Measurements from ENCODE around the gene HSDL2.
"Not testable (repeated sequence)": the region's sequence is repeated elsewhere in the genome, so short reads cannot be mapped to it uniquely, and the experiment has no call there.

HSDL2 gene

GRCh38 chr9:112501287-112501686 is 121.4 kb downstream of the HSDL2 start:
- no peak for DNase-seq (ENCODE audit: low read depth)

- DNase-seq (ENCODE audit: low read depth), result no peak
Measured at GRCh38 chr9:112502175-112502946, 122.5 kb downstream of the HSDL2 start.

- DNase-seq (ENCODE audit: low read depth), result no peak
Measured at GRCh38 chr9:112503170-112503569, 123.3 kb downstream of the HSDL2 start.

GRCh38 chr9:112505086-112505485 is 125.2 kb downstream of the HSDL2 start:
- DNase-seq (ENCODE audit: low read depth), result no peak

GRCh38 chr9:112505607-112506006 is 125.7 kb downstream of the HSDL2 start:
- DNase-seq (ENCODE audit: low read depth), result no peak

- DNase-seq (ENCODE audit: low read depth), result no peak
Measured at GRCh38 chr9:112506571-112506970, 126.7 kb downstream of the HSDL2 start.

- DNase-seq (ENCODE audit: low read depth), result no peak
Measured at GRCh38 chr9:112507001-112507680, 127.2 kb downstream of the HSDL2 start.

- DNase-seq (ENCODE audit: low read depth), result no peak
Measured at GRCh38 chr9:112508377-112508776, 128.5 kb downstream of the HSDL2 start.

- not testable (repeated sequence) for DNase-seq (ENCODE audit: low read depth)
Measured at GRCh38 chr9:112512377-112512776, 132.5 kb downstream of the HSDL2 start.

- no peak for DNase-seq (ENCODE audit: low read depth)
Measured at GRCh38 chr9:112516769-112517168, 136.9 kb downstream of the HSDL2 start.

- DNase-seq (ENCODE audit: low read depth), result no peak
Measured at GRCh38 chr9:112520069-112520468, 140.2 kb downstream of the HSDL2 start.

GRCh38 chr9:112520656-112521055 is 140.7 kb downstream of the HSDL2 start:
- no peak for DNase-seq (ENCODE audit: low read depth)
